ENCODE measurements around the gene TTC21B.

Gene TTC21B

DNA sequence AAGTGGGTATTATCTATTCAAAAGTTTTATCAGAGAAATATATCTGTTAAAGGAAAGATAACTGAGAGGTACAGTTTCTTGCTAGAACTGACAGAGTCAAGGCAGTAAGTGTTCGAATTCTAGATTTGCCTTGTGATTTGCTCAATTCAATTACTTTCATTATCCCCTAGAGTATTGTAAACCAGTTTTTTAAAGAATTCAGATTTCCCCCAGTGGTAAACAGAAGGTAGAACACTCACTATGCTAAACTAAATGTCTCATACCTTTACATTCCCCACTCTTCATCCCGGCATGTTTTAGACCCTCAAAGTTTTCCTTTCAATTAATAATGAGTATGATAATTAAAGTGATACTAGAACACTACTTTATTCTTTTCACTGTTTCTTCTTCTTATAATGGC lies 28.6 kb downstream of the TTC21B start:
- no peak for DNase-seq (ENCODE audit: low spot score)

DNA sequence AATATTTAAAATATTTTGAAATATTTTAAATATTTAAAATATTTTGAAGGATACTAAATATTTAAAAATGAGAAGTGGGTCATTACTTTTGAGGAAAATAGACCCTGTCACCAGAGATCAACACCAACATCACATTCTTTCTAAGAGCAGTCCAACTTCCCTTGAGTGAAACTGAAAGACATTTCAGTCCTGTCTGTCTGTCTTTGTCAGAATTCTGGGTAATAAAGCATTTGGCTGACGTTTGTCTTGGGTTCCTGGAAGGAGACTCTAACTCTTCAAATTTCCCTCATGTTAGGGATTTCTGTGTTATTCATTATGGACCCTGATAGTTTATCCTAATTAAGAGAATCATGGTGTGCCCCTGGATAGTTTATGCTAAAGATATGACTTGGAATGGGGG lies 32.8 kb downstream of the TTC21B start:
- no peak for DNase-seq (ENCODE audit: low spot score)

DNA sequence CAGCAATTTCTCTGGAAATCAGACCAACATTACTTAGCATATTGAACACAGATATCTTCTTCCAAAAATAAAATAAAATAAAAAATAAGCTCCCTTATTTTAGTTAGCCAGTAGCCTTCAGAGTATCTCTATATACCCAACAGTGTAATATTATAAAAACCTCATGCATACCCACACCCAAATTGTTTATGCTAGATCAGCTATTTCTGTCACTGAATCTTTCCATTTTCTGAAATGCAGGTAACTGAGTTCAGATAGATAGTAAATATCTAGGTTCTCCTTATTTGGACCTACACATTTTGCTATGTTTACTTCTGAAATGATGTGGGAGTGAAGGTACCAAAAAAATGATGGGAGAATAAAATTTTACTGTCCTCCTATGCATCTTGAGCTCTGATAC lies 39.9 kb downstream of the TTC21B start:
- no peak for DNase-seq (ENCODE audit: low spot score)

DNA sequence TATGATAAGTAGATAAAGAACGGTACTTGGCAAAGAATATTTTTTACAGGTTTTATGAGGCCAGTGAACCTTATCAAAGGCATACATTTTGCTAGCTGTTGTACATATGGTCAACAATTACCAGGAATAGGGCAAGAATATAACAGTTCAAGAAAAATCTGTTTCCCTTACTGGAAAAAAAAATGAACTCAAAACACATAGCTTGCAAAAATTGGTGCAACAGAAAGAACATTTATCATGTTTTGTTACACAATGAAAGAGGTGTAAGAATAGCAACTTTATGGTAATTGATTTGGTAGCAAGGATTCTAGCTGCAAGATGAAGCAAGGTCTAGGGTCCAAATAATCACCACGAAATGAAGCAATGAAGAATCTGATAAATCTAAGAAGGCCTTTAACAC lies 41.6 kb downstream of the TTC21B start:
- DNase-seq (ENCODE audit: low spot score) = no peak

DNA sequence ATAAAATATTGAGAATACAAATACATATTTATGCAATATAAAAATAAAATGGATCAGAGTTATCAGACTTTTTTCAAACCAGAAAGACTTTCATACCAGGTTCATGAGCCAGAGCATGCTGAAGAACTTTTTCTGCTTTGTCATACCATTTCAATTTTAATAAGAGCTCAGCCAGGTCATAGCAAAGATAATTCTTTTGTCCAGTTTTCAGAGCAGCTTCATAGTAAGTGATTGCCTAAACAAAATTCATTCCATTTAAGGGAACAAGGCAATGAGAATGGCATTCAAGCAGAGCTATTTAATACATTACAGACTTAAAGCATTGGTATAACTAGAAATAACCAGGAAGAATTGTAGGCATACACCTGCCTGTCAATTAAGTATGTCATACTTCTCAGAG lies 42.3 kb downstream of the TTC21B start:
- DNase-seq (ENCODE audit: low spot score) = no peak

DNA sequence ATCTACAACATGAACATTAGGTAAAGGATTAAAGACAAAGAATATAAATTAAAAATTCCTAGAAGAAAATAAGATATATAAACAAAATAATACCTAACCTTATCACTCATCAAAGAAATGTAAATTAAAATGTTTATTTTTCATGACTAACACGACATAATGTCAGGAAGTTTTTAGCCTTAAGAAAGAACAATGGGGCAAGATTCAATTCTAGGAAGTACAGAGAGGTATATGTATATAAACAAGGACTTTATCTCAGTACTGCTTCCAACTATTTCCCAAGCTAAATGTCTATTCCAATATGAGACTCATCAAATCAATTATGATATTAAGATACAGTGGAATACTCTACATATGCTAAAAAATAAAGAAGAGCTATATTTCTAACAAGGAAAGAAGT lies 44.1 kb downstream of the TTC21B start:
- no peak for DNase-seq (ENCODE audit: low spot score)

DNA sequence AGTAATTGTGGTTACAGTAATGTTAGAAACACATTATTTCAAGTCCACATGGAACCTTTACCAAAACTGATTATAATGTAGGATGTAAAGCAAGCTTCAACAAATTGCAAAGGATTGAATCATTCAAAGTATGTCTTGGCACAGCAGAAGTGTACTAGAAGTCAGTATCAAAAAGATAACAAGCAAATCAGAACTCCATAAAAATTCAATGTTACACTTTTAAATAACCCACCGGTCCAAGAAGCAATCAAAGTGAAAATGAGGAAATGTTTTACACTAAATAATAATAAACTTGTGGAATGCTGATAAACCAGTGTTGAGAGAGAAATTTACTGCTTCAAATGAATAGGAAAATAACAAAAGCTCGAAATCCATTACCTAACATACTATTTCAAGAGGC lies 47.7 kb downstream of the TTC21B start:
- DNase-seq (ENCODE audit: low spot score) = no peak

DNA sequence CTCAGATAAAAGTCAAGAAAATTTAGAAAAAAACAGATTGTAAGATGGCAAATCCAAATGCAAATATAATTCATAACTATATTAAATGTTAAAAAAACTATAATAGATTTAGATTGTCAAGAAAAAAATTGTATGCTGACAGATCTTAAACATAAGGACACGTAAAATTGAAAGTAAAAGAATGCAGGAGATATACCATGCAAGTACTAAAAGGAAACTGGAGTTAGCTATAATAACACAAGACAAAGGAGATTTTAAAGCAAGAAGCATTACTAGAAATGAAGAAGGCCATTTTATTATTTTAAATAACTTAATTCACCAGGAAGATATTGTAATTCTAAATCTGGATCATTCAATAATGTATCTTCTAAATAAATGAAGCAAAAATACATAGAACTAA lies 48.3 kb downstream of the TTC21B start:
- no peak for DNase-seq (ENCODE audit: low spot score)

DNA sequence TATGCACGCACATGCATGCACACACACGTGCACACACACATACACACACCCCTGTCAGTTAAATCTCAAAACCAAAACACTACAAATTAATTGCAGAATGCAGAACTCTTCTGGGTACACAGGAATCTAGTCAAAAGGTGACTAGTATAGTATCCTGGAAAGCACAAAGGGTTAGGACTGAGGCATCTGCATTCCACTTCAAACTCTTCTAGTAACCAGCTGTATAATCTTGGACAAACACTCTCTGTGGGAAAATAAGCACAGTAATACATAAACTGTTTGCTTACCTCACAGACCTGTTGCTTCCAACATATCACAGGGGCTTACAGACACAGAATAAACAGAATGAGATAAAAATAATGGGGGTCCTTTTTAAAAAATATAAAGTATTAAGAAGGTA lies 49.1 kb downstream of the TTC21B start:
- no peak for DNase-seq (ENCODE audit: low spot score)

DNA sequence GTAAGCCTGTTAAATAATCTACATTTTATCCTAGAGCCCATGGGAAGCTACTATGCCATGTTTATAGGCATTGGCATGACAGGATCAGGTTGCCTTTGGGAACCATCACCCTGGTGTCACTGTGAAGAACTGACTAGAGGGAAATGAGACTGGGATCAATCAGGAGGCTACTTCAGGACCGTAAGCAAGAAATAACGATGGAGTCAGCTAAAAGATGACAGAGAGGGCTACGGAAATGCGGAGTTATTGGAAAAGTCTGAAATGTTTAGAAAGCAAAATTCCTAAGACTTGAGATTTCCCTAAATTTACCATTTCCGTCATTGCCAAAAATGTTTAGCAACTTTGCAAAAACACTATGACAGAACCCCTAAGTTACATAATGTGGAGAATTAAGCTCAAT lies 50.2 kb downstream of the TTC21B start:
- DNase-seq (ENCODE audit: low spot score) = no peak

DNA sequence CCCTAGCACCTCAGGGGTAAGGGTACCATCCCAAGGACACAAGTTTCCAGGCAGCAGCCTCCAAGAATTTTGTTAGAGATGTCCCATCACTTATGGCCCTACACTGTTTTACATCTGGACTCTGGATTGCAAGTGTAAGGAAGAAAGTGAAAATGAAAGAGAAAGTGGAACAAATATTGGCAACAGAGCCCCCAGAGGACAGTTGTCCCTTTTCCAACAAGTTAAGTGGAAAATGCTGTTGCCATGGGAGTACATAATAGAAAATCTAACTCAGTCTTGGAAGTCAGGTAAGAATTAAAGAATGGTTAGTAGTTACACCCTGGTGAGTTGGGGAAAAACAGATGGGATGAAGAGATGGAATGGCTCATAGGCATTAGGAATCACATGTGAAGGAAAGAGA lies 50.6 kb downstream of the TTC21B start:
- DNase-seq (ENCODE audit: low spot score) = no peak

DNA sequence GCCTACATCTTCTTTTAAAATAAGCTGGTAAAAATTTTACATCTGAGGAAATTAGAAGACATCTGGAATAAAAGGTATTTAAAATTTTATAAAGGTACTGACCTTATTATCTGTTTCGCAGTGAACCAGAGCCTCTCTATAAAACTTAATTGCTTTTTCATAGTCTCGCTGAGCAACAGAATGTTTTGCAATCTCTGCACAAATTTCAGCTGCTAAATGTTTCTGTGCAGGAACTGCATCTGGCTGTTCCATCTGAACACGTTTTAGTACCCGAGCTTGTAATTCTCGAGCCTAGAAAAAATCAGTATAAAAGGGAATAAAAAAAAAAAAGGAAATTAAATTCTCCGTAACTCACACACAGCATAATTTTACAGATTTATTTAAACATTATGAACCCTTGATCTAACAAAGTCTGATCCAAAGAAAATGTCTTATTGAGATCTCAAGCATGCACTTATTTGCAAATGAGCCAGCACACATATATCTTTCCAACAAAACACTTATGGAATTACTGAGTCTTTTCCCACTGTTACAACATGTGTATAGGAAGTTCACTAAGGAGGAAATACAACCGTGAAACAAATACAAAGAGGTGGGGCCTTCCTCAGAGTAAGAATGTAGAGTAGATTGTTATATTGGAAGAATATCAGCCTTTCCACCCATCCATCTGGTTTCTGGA lies 51.8 kb downstream of the TTC21B start:
- DNase-seq (ENCODE audit: low spot score) = no peak

DNA sequence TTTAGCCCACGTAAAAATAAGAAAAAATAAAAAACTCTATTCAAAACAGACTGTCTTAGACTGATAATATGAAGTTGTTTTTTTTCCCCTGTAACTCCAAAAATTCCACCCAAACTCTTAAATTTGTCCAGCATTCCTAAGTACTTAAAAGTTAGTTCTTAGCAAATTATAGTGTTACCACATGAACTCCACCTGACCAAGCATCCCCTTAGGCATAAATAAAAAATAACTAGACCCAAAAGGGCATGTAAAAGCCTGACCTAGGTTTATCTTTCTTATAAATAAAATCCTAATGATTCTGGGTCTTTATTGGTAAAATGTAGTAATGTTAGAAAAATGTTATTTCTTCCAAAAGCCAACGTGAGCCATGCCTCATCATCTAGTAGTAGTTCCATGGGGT lies 54.3 kb downstream of the TTC21B start:
- DNase-seq (ENCODE audit: low spot score) = no peak

DNA sequence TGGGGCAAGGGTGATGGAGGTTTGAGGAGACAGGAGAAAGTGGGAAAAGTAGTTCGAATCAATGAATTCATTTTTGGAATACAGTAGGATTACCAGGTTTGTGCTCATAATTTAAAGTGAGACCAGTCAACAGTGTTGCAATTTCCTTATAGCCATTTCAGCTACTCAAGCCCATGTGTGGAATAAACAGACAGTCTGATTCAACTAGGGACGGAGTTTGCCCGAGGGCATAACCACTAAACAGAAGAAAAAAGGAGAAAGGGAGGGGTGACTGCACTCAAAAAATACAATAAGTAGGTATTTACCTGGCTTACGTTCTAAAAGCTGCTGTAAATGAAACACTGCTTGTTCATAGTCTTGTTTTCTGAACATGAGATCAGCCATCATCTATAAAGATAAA lies 55.2 kb downstream of the TTC21B start:
- no peak for DNase-seq (ENCODE audit: low spot score)

DNA sequence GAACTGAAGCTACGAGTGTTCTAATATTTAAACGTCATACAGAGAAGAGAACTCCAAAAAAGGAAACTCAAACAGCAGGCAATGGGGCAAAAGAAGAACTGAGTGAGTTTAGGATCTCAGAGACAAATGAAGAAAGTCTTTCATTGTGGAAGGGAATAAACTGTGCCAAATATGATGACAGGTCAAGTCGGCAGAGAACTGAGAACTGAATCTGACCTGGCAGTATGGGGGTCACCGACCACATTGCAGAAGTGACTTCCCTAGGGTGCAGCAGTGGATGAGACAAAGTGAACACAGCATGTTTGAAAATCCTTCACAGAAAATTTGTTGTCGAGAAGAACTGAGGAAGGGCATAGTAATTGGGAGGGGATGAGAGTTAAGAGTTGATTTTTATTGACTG lies 55.9 kb downstream of the TTC21B start:
- DNase-seq (ENCODE audit: low spot score) = no peak

DNA sequence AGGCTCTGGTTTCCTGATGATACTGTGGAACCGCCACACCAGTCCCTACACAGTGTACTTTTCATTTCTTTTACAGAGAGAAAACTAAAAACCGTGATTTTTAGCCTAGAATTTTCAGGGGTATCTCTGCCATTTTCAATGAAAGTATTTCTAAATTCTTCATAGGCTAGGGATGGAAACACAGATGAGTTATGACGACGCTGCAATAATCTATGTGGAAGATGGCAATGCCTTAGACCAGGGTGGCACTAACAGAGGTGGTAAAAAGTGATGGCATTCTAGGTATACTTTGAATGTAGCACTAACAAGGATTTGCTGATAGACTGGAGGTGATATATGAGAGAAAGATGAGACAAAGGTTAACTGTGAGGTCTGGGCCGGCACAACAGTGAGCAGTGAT lies 56.5 kb downstream of the TTC21B start:
- no peak for DNase-seq (ENCODE audit: low spot score)

DNA sequence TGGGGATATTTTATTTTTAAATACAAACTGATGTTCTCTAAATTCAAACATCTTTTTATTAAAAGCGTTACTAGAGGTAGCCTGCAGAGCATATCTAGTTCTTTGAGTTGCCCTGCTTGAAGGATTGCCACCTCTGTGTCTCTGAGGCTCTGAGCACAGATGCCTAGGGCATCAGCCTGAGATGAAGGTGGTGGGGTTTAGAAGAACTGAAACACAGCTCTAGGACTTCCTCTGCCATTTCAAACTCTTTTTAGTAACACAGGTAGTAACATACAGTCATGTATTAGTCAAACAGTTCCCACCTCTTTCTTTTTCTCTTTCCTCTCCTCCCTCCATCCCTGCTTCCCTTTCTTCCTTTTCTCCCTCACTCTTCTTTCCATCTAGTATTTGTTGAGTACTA lies 57.6 kb downstream of the TTC21B start:
- DNase-seq (ENCODE audit: low spot score) = no peak

DNA sequence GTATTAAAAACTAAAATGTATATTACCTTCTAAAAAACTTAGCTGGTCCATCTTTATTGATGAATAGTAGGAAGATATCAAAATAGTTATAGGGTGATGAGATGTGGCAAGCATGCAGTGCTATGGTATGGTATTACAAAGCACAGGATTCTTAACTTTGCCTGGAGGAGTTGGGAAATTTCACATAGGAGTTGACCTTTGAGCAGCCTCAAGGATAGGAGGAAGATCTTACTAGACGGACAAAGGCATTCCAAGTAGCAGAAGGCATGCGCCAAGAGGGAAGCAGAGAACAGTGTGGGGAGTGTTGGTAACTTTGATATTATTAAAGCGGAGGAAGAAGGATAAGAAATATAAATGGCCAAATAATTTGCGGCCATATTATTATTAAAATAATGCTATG lies 60.0 kb downstream of the TTC21B start:
- DNase-seq (ENCODE audit: low spot score) = no peak

DNA sequence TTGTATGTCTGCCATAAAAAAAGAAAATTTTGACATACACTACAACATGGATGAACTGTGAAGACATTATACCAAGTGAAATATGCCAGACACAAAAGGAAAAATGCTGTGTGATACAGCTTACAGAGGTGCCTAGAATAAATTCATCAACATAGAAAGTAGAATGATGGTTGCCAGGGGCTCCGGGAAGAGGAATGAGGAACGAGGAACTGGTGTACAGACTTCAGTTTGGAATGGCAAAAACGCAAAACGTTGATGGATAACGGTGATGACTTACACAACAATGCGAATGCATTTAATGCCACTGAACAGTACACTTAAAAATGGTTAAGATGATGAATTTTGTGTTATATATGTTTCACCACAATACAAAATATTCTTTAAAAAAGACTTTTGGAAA lies 61.0 kb downstream of the TTC21B start:
- DNase-seq (ENCODE audit: low spot score) = no peak

DNA sequence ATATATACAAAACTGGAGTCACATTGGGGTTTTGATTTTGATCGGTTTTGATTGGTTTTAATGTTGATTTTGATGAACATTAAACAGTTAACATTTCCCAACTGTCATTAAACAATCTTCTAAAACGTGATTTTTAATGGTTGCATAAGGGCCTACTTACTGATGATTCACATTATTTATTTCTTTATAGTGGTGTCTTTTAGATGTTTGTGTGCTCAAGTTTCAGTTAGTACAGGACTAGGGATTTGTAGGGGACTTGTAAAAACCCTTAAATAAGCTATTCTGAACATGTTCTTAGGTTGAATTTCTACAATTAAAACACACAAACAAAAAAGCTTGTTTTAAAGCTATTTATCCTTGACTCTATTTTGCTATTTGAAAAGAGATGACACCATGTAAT lies 61.6 kb downstream of the TTC21B start:
- no peak for DNase-seq (ENCODE audit: low spot score)

DNA sequence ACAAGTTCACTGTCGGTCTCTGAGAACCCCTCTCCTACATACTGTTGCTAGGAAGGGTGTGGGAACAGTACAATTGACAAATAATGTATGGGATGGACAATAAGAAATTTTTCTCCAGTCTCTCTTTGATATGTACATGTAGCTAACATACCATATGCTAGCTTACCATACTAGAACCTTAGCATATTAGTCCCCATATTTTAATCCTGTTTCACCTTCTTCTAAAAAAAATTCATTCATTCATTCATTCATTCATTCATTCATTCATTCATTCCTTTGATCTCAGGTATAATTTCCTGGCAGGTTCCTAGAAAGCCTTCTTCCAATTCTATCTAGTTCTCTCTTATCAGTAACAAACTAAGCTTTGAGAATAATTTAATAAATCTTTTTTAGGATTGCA lies 62.2 kb downstream of the TTC21B start:
- DNase-seq (ENCODE audit: low spot score) = no peak

DNA sequence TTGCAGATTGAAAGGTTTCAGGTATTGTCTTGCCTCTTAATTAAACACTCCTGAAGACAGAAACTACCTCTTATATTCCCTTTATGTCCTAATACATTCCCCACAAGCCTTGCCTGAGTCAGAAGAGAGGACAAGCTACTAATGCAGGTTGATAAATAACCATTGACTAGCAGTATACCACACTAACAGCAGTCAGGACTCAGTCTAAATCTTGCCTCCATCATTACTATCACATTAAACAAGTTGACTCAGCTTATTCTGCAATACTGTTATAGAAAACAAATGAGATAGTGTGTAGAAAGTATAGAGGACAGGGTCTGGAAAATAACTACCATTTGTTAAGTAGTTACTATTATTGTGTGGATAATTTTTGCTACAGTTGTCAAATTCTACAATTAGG lies 63.8 kb downstream of the TTC21B start:
- DNase-seq (ENCODE audit: low spot score) = no peak

DNA sequence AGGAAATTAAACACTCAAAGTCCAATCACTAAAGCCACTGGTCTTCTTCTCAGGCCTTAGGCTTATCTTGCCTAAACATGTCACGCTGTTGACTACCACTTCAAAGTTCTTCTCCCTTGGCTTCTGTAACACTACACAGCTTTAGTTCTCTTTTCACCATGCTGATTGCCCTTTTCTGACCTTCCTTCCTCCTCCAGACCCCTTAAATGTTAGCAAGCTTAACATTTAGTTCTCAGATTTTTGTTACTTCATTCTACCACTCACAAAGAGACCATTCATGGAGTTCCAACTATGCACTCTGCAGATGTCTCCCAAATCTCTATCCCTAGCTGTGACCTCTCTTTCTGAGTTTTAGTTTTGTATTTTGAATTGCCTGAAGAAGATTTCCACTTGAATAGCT lies 64.4 kb downstream of the TTC21B start:
- DNase-seq (ENCODE audit: low spot score) = no peak

DNA sequence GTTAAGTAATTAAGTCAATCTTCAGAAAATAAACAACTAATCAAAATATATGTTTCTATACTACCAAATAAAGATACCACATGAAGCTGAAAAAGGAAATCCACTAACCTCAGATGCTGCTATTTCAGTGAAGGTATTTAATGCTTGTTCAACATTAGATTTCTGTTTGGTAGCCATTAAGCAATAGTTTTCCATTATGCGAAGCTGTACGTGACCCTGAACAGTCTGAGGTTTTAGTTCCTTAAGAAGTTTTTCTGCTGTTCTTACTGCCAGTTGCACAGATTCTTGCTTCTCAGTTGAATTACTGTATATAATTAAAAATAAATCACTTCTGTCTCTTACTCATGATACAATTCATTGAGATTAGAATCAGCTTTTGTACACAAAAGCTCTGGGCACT lies 65.4 kb downstream of the TTC21B start:
- no peak for DNase-seq (ENCODE audit: low spot score)
